AG04450 (cell line): Measurements from ENCODE around the gene MAP7D3. TPM values are rescaled to one million over a fixed set of nuclear protein-coding genes. Genes with fewer than 3 reads are reported as not detected.
A peak's percentile ranks its signal among the peaks of the same experiment; 100 is the strongest.

ENCODE experiments used
- CTCF ChIA-PET: fragments of 300-600, 350-600 bp; formaldehyde crosslinking; extraction: SDS; loops from one replicate; lab custom pipeline; 2022; ENCODE audit warnings: antibody characterized with exemption, inconsistent platforms; lab: Charles Lee
- POLR2A ChIA-PET: fragments of 350-600 bp; formaldehyde crosslinking; extraction: SDS; loops from one replicate; lab custom pipeline; 2021; ENCODE audit warnings: antibody characterized with exemption, inconsistent platforms; lab: Yijun Ruan, JAX
- DNase-seq: peaks from one replicate; pipeline ENCODE4 v3.0.0-alpha.2; 2011; ENCODE audit warnings: low read depth, low spot score
- H3K27ac ChIP-seq: one replicate; pipeline ENCODE4 v1.5.1; 2012; ENCODE audit warnings: low read depth, low read length, control low read depth
- H3K27me3 ChIP-seq: one replicate; pipeline ENCODE4 v1.6.0; 2012; ENCODE audit warnings: low read length; ENCODE audit not compliant: control insufficient read depth, insufficient read depth
- H3K4me3 ChIP-seq: 2 replicates; pipeline ENCODE4 v1.5.1; 2011; ENCODE audit warnings: mild to moderate bottlenecking, low read depth, low read length, control low read depth
- H3K9me3 ChIP-seq: 2 replicates; pipeline ENCODE4 v1.5.1; 2012; ENCODE audit warnings: low read length; ENCODE audit not compliant: control insufficient read depth, insufficient read depth
- CTCF ChIP-seq: IDR thresholded peaks from 2 replicates; pipeline ENCODE4 v1.5.1; 2011; ENCODE audit warnings: low read depth, low read length, control low read depth, inconsistent platforms
- polyA plus RNA-seq: library from polyadenylated mRNA; depleted of rRNA; stranded (reverse); fragments of >200 nt; gene quantifications from 2 replicates; pipeline ENCODE4 v1.2.3, GENCODE V29; 2011

The MAP7D3 gene
- polyA plus RNA-seq, 1 experiment: 16.6 TPM

GRCh38 chrX:136268051-136269048, 17.1 kb upstream of the MAP7D3 start:
- H3K27me3 ChIP-seq: no peaks in the 10 kb centered on the region
- H3K27ac ChIP-seq: no peak overlapping the region
- no peak overlapping the region for H3K4me3 ChIP-seq
- no peaks in the 10 kb centered on the region for H3K9me3 ChIP-seq
- ChIA-PET POLR2A (no interaction called here), CTCF (interaction anchor here (0.6 to 6.1 kb wide), 24 partner anchors 8 to 429 kb away, joined by 3 to 92 read pairs (median 4); no protein-coding TSS in a partner anchor)
- peak; percentile 76 for TF ChIP-seq CTCF
- no peak for DNase-seq

GRCh38 chrX:136266828-136267227, 15.6 kb upstream of the MAP7D3 start:
- Histone ChIP-seq H3K9me3 (no peaks in the 10 kb centered on the region), H3K27ac (no peak overlapping the region), H3K4me3 (no peak overlapping the region), H3K27me3 (no peaks in the 10 kb centered on the region)
- TF ChIP-seq CTCF: no peak
- CTCF ChIA-PET: interaction anchor here (6.1 kb wide), 1 partner anchor 238 kb away, joined by 92 read pairs; no protein-coding TSS in a partner anchor
- POLR2A ChIA-PET: no interaction called here
- DNase-seq: no peak

GRCh38 chrX:136262812-136263315, 11.7 kb upstream of the MAP7D3 start:
- Histone ChIP-seq H3K27me3 (no peaks in the 10 kb centered on the region), H3K27ac (no peak overlapping the region), H3K4me3 (no peak overlapping the region), H3K9me3 (no peaks in the 10 kb centered on the region)
- CTCF ChIA-PET: no interaction called here
- DNase-seq: no peak
- TF ChIP-seq CTCF: no peak
- POLR2A ChIA-PET: no interaction called here

- no peak overlapping the region for H3K4me3 ChIP-seq
- no peaks in the 10 kb centered on the region for H3K9me3 ChIP-seq
- ChIA-PET CTCF (no interaction called here), POLR2A (no interaction called here)
- no peaks in the 10 kb centered on the region for H3K27me3 ChIP-seq
- TF ChIP-seq CTCF: no peak
- DNase-seq: no peak
- H3K27ac ChIP-seq: no peak overlapping the region
Observed at GRCh38 chrX:136262243-136262642, 11.0 kb upstream of the MAP7D3 start.

- Histone ChIP-seq H3K27me3 (no peaks in the 10 kb centered on the region), H3K9me3 (no peaks in the 10 kb centered on the region), H3K4me3 (no peak overlapping the region), H3K27ac (peak overlapping the region; percentile 77)
- DNase-seq: no peak
- no peak for TF ChIP-seq CTCF
- ChIA-PET CTCF (no interaction called here), POLR2A (no interaction called here)
Observed at GRCh38 chrX:136261321-136261720, 10.1 kb upstream of the MAP7D3 start.
